NCI-H187 (cell line): Measurements from ENCODE around the gene CEBPZ.
A peak's percentile ranks its signal among the peaks of the same experiment; 100 is the strongest.
"Not testable (repeated sequence)": the region's sequence is repeated elsewhere in the genome, so short reads cannot be mapped to it uniquely, and the experiment has no call there.

Source experiments
- DNase-seq, 2 experiments: peaks; one replicate each; lab custom pipeline; 2025; lab: John Stamatoyannopoulos, UW

CEBPZ gene

GRCh38 chr2:37223131-37223530 lies 8.3 kb downstream of the CEBPZ start:
- DNase-seq, result no peak

GRCh38 chr2:37219046-37219445 lies 12.3 kb downstream of the CEBPZ start:
- no peak for DNase-seq

GRCh38 chr2:37215250-37215649 lies 16.1 kb downstream of the CEBPZ start:
- DNase-seq, result no peak

- no peak for DNase-seq
These were observed 19.5 kb downstream of the CEBPZ start for GRCh38 chr2:37211939-37212338.

- no peak for DNase-seq
These were observed 20.2 kb downstream of the CEBPZ start for GRCh38 chr2:37211212-37211611.

DNA sequence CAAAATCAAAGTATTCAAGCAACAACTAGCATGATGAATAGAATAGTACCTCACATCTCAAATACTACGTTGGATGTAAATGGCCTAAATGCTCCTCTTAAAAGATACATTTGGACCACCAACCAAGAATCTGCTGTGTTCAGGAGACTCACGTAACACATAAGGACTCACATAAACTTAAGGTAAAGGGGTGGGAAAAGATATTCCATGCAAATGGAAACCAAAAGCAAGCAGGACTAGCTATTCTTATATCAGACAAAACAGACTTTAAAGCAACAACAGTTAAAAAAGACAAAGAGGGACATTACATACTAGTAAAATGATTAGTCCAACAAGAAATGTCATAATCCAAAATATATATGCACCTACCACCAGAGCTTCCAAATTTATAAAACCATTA lies 24.6 kb downstream of the CEBPZ start:
- not testable (repeated sequence) for DNase-seq

DNA sequence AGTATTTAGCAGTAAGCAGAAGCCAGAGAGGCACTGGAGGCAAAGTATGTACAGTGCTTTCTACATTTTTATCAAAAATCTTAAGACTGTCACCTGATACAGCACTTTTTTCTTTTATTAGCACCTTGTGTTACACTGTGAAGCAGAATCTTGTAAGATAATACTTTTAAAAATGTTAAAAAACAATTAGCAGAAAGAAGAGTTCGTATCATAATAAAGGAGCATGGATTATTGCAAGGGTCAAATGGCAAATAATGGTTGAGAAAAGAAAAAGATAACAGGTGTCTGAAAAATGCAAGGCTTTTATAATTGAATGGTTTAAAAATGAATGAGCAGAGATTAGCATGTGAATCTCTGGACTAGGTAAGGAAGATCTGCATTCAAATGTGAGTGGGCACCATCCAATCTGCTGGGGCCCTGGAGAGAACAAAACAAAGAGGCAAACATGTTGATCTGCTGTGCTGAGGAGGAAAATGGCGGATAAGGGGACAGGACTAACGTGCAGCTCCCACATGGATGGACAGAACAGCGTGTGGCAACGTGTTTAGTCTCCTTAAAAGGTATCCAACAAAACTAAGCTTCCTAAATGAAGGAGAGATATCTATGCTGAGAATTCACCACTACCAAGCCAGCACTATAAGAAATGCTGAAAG lies 25.6 kb downstream of the CEBPZ start:
- no peak for DNase-seq

DNA sequence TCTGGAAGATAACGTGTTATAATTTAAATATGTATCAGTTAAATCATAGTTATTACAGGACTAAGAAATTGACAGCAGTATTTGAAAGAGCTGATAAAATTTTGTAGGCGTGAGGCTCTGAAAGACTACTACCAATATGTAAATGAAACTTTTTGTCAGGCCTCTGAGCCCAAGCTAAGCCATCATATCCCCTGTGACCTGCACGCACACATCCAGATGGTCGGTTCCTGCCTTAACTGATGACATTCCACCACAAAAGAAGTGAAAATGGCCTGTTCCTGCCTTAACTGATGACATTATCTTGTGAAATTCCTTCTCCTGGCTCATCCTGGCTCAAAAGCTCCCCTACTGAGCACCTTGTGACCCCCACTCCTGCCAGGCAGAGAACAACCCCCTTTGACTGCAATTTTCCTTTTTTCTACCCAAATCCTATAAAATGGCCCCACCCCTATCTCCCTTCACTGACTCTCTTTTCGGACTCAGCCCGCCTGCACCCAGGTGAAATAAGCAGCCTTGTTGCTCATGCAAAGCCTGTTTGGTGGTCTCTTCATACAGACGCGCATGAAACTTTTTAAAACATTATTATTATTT lies 26.2 kb downstream of the CEBPZ start:
- DNase-seq, result not testable (repeated sequence)

DNA sequence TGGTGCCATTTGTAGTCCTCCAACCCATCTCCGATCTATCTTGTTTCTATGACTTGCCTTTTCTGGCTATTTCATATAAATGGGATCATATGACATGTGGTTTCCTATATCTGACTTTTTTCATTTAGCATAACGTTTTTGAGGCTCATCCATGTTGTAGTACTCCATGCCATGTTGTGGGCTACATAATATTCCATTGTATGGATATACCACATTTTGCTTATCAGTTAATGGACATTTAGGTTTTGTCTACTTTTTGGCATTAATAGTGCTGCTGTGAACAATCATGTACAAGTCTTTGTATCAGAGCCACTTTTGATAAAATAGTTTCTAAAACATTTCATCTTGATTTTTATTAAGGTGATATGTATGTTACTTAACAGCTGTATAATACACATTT lies 27.7 kb downstream of the CEBPZ start:
- no peak for DNase-seq

DNA sequence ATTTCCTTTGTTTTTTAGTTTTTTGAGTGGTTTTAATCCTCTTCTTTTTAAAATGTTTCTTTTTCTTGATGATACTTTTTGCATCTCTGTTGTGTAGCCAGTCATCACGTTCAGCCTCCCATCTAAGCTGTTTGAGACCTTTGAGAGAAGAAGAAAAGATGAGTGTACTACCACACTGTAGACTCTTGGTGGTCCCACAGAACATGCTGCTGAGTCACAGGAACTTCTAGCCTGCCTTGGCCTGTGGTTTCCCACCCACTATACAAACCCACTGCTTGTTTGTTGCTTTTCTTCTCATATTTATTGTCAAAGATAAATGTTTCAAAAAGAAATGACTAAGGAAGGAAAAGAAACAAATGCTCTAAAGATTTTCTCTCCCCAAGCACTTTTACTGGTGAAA lies 29.6 kb downstream of the CEBPZ start:
- no peak for DNase-seq

- DNase-seq, result no peak
These were observed 30.2 kb downstream of the CEBPZ start for GRCh38 chr2:37201208-37201607.

DNA sequence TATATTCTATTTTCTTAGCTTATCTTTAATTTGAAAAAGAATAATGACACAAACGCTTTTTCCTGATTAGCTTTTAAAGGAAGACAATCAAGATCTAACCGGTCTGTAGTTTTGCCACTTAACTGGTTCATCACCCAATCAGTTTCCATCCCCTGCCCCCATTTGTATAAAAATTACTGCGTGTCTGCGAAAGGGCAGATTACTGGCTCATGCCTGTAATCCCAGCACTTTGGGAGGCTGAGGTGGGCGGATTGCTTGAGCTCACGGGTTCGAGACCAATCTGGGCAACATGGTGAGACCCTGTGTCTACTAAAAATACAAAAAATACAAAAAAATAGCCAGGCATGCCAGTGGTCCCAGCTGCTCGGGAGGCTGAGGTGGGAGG lies 32.7 kb downstream of the CEBPZ start:
- DNase-seq, result no peak

GRCh38 chr2:37196320-37197195 lies 34.8 kb downstream of the CEBPZ start, which contains the start of gene CEBPZOS:
CEBPZOS (plus strand) TSS chr2:37196496; CDS start chr2:37199705, 3,209 bp downstream.
- DNase-seq, result peak; percentile 53 to 85

- not testable (repeated sequence) for DNase-seq
These were observed 35.5 kb downstream of the CEBPZ start for GRCh38 chr2:37195862-37196319.

- no peak for DNase-seq
These were observed 38.8 kb downstream of the CEBPZ start for GRCh38 chr2:37192551-37192950.

- DNase-seq, result no peak
These were observed 39.6 kb downstream of the CEBPZ start for GRCh38 chr2:37191747-37192146.

DNA sequence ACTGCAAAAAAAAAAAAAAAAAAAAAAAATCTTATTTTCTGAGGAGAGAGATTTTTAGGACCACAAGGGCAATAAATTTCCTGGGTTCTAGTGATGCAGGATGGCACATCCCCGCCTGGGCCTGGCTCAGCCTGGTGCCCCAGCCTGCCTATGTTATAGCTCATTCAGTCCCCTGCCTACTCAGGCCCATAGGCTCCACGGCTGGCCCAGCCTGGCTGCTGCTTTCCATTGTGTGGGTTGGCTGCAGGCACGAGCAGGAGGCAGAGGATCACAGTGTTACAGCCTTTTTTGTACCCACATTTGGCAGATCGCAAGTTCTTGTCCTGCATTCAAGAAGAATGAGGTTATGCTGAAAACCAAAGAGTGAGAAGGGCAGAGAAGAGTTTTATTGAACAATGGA lies 40.1 kb downstream of the CEBPZ start:
- no peak for DNase-seq

- no peak for DNase-seq
These were observed 41.1 kb downstream of the CEBPZ start for GRCh38 chr2:37190290-37190689.

DNA sequence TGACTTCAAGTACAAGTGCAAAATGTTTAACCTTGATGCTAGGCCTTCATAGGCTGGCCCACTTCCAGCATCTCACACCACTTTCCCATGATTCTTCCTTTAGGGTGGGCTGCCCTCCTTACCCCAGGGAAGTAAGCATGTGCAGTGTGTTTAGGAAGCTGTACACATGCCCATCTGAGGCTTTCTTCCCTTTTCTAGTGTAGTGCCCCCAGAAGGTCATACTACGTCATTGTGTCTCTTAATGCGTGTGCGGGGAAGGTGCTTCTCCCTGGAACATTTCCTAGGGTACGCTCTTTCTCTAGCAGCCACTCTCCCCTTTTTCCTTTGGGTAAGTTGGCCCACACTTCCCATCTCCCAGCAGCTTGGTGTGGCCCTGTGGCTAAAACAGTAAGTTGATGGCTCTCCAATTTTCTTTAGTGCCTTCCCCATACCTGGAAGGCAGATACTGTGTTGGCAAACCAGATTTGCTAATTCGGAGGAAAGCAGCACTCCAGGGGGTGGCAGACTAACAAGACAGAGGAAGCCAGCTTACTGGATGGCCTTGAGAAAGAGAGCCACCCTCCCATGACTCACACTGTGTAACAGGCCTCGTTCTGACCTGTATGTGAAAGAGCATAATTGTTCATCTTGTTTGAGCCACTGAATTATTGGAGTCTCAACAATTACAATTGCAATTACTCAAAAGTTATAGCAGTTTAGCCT lies 41.8 kb downstream of the CEBPZ start:
- DNase-seq, result no peak

- no peak for DNase-seq
These were observed 42.8 kb downstream of the CEBPZ start, which contains the start of gene SULT6B1 for GRCh38 chr2:37188570-37188969. SULT6B1 (minus strand) TSS chr2:37188670; CDS start chr2:37188640, 30 bp downstream.

DNA sequence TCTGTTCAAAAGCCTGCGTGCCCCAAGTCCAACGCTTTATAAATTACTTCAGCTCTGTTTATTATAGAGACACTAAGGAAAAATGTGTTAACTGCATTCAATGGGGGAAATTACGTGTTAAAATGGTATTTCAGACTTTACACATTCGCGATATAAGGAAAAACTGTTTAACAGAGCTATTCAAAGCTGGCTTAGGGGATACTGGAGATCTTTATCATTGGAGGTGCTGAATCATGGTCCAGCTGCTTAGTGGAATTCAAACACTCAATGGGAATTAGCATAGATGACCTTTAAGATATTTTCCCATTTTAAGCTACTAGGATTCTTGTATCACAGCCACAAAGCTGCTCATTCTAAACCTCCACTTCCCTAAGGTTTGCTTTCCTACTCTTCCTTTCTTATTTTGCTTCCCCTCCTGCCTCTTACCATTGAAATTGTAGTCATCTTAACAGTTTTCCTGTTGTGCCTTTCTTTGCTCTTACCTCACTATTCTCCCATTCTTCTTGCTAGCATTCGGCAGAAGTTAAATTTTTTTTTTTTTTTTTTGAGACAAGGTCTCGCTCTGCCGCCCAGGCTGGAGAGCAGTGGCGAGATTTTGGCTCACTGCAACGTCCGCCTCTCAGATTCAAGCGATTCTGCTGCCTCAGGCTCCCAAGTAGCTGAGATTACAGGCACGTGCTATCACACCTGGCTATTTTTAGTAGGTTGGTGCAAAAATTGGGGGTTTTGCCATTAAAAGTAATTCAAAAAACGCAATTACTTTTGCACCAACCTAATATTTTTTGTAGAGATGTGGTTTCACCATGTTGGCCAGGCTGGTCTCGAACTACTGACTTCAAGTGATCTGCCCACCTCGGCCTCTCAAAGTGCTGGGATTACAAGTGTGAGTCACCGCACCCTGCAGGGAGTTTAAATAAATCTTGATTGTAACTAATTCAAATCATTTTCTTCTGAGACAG lies 49.4 kb downstream of the CEBPZ start:
- DNase-seq, result no peak
